Right atrium auricular region (tissue), 2 donors: ENCODE results near the gene BANF1. TPM values are rescaled to one million over a fixed set of nuclear protein-coding genes. Genes with fewer than 3 reads are reported as not detected.

Source experiments
- DNase-seq: peaks from one replicate; pipeline ENCODE4 v3.0.0-alpha.2; 2019; ENCODE audit warnings: low spot score
- H3K27ac ChIP-seq, 2 donors: fragments of 200-600 bp; sonication (generic); 1 replicate in 1 of 2; 2 replicates in 1 of 2; pipeline ENCODE4 v1.5.1; 2016 to 2019
- H3K27me3 ChIP-seq, 2 donors: fragments of 200-600 bp; sonication (generic); one replicate each; pipeline versions ENCODE4 v1.5.1 to v1.6.0; 2017 to 2019
- H3K36me3 ChIP-seq: fragments of 200-600 bp; sonication (generic); one replicate; pipeline ENCODE4 v1.5.1; 2016
- H3K4me1 ChIP-seq, 2 donors: fragments of 200-600 bp; sonication (generic); one replicate each; pipeline versions ENCODE4 v1.5.1 to v1.6.0; 2017 to 2019
- H3K4me3 ChIP-seq, 2 donors: fragments of 200-600 bp; sonication (generic); 1 replicate in 1 of 2; 2 replicates in 1 of 2; pipeline ENCODE4 v1.5.1; 2017 to 2019; ENCODE audit warnings: mild to moderate bottlenecking in 1 of 2, moderate library complexity in 1 of 2
- H3K9me3 ChIP-seq, 2 donors: fragments of 200-600 bp; sonication (generic); one replicate each; pipeline ENCODE4 v1.5.1; 2019
- CTCF ChIP-seq, 2 donors: fragments of 200-600 bp; sonication (generic); IDR thresholded peaks; one replicate each; pipeline ENCODE4 v1.5.1; 2019; ENCODE audit warnings: antibody characterized with exemption in 2 of 2
- total RNA-seq, 2 donors: library from RNA; depleted of rRNA; stranded (reverse); fragments of >200 nt; gene quantifications; one replicate each; pipeline ENCODE4 v1.1.0, GENCODE V29; 2016

Gene BANF1
- total RNA-seq, 2 donors from 2014 or later = 66.6 to 85.5 TPM

- no peaks in the 10 kb centered on the region for H3K27me3 ChIP-seq
- H3K4me1 ChIP-seq = no peaks in the 10 kb centered on the region
- H3K27ac ChIP-seq = no peak overlapping the region
- H3K36me3 ChIP-seq = peaks cover 22% of the 10 kb centered on the region
- no peak for TF ChIP-seq CTCF (IDR thresholded peaks at IDR 0.05)
- H3K9me3 ChIP-seq = no peaks in the 10 kb centered on the region
- DNase-seq = no peak
- no peak overlapping the region for H3K4me3 ChIP-seq
Observed at GRCh38 chr11:65981972-65982823, 20.1 kb upstream of the BANF1 start.

- H3K9me3 ChIP-seq = no peaks in the 10 kb centered on the region
- no peaks in the 10 kb centered on the region for H3K27me3 ChIP-seq
- peaks cover 14% of the 10 kb centered on the region for H3K36me3 ChIP-seq
- H3K4me3 ChIP-seq = no peak overlapping the region
- no peak for TF ChIP-seq CTCF (IDR thresholded peaks at IDR 0.05)
- no peak overlapping the region for H3K27ac ChIP-seq
- no peak for DNase-seq
- no peaks in the 10 kb centered on the region for H3K4me1 ChIP-seq
Observed at GRCh38 chr11:65982824-65983588, 19.3 kb upstream of the BANF1 start.

- H3K27me3 ChIP-seq = no peaks in the 10 kb centered on the region
- no peaks in the 10 kb centered on the region for H3K9me3 ChIP-seq
- no peaks in the 10 kb centered on the region for H3K4me1 ChIP-seq
- H3K36me3 ChIP-seq = peaks cover 8% of the 10 kb centered on the region
- no peak overlapping the region for H3K27ac ChIP-seq
- H3K4me3 ChIP-seq = no peak overlapping the region
- no peak for DNase-seq
- TF ChIP-seq CTCF (IDR thresholded peaks at IDR 0.05) = no peak
Observed at GRCh38 chr11:65983589-65983987, 18.7 kb upstream of the BANF1 start.

- Histone ChIP-seq H3K36me3 (no peaks in the 10 kb centered on the region), H3K27ac (no peak overlapping the region), H3K4me1 (no peaks in the 10 kb centered on the region), H3K4me3 (no peak overlapping the region), H3K9me3 (no peaks in the 10 kb centered on the region), H3K27me3 (no peaks in the 10 kb centered on the region)
- no peak for DNase-seq
- TF ChIP-seq CTCF (IDR thresholded peaks at IDR 0.05) = no peak
Observed at GRCh38 chr11:65987336-65987735, 15.0 kb upstream of the BANF1 start.

GRCh38 chr11:65988791-65989592, 13.3 kb upstream of the BANF1 start:
- Histone ChIP-seq H3K4me3 (no peak overlapping the region), H3K9me3 (no peaks in the 10 kb centered on the region), H3K4me1 (no peaks in the 10 kb centered on the region), H3K27me3 (no peaks in the 10 kb centered on the region), H3K27ac (no peak overlapping the region), H3K36me3 (no peaks in the 10 kb centered on the region)
- peak; percentile 96 for DNase-seq
- peak; percentile 85 to 93 for TF ChIP-seq CTCF (IDR thresholded peaks at IDR 0.05)
